GM18505 (cell line): ENCODE results near the gene TTC16.

Experiments
- ATAC-seq: cut with Tn5 transposase; IDR thresholded peaks from one replicate; pipeline ENCODE4 v1.9.1; 2021; ENCODE audit not compliant: unreplicated experiment
- POLR2A ChIP-seq: IDR thresholded peaks from 4 replicates; pipeline ENCODE4 v1.6.1; 2011; ENCODE audit warnings: borderline replicate concordance; ENCODE audit not compliant: insufficient read depth, insufficient read length; ENCODE audit errors: extremely low read depth

The TTC16 gene

GRCh38 chr9:127703289-127703946 lies 12.5 kb upstream of the TTC16 start:
- TF ChIP-seq POLR2A = no peak
- ATAC-seq = no peak

GRCh38 chr9:127705577-127706379 lies 10.1 kb upstream of the TTC16 start:
- no peak for TF ChIP-seq POLR2A
- no peak for ATAC-seq

- ATAC-seq = no peak
- no peak for TF ChIP-seq POLR2A
Observed at GRCh38 chr9:127706836-127707241, 9.0 kb upstream of the TTC16 start, which contains the start of gene CFAP157. Gene CFAP157, plus strand, starts transcription at chr9:127706988. Its CDS starts 44 bp downstream, at chr9:127707032.

- TF ChIP-seq POLR2A = no peak
- ATAC-seq = no peak
Observed at GRCh38 chr9:127707766-127708165, 8.1 kb upstream of the TTC16 start.

- no peak for TF ChIP-seq POLR2A
- no peak for ATAC-seq
Observed at GRCh38 chr9:127708952-127709587, 6.8 kb upstream of the TTC16 start.

- no peak for TF ChIP-seq POLR2A
- no peak for ATAC-seq
Observed at GRCh38 chr9:127710204-127710783, 5.6 kb upstream of the TTC16 start.

- TF ChIP-seq POLR2A = no peak
- no peak for ATAC-seq
Observed at GRCh38 chr9:127711226-127711701, 4.6 kb upstream of the TTC16 start.

- no peak for ATAC-seq
Observed at GRCh38 chr9:127711831-127712274, 4.0 kb upstream of the TTC16 start.

GRCh38 chr9:127712371-127712770 lies 3.5 kb upstream of the TTC16 start:
- no peak for TF ChIP-seq POLR2A
- no peak for ATAC-seq

More at GRCh38 chr9:127711831-127712274, 4.0 kb upstream of the TTC16 start:
- TF ChIP-seq POLR2A = no peak

GRCh38 chr9:127712867-127713266 lies 3.0 kb upstream of the TTC16 start:
- TF ChIP-seq POLR2A = no peak
- no peak for ATAC-seq

- no peak for ATAC-seq
- TF ChIP-seq POLR2A = no peak
Observed at GRCh38 chr9:127714020-127714750, 1.7 kb upstream of the TTC16 start.

GRCh38 chr9:127714951-127715469 lies 869 bp upstream of the TTC16 start:
- TF ChIP-seq POLR2A = no peak
- ATAC-seq = peak; percentile 10
